Measurements from ENCODE around the gene GMCL2.

GMCL2 gene

GRCh38 chr5:178223196-178223773, 36.1 kb upstream of the GMCL2 start:
- no peak overlapping the region for H3K4me3 ChIP-seq (ENCODE audit: low read depth, low read length)
- no peak for DNase-seq (ENCODE audit: low read depth)

DNA sequence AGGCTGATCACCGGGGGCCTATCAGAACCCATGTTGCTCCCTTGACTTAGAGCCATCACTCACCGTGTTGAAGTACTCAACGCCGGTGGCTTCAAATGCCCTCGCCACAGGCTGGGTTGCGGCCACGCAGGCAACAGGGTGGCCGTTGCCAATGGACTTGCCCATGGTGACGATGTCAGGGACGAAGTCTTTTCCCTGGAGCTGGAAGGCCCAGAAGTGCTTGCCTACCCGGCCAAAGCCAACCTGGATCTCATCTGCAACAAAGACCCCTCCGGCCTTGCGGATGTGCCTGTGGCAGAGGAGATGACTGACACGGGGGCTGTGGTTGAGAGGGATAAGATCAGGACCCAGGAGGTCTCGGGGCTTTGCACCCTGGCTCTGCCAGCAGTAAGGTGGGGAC, 35.1 kb upstream of the GMCL2 start:
- no peak overlapping the region for H3K4me3 ChIP-seq (ENCODE audit: low read depth, low read length)
- DNase-seq (ENCODE audit: low read depth): no peak

DNA sequence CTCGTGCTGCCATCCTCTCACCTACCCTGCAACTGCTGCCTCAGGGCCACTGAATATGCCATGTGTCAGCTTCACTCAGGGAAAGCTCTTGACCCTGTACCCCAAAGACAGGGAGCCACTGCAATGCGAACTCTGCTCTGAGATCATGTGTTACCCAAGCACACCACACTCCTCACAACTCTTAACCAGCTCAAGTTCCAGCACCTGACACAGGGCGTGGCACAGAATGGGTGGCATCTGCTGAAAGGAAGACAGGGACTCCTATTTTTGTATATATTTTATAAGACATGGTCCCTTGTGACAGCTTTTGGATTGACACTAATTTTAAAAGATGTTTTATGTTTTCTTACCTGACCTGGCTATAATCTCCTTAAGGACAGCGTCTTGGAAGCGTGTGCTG, 34.7 kb upstream of the GMCL2 start:
- DNase-seq (ENCODE audit: low read depth): no peak
- no peak overlapping the region for H3K4me3 ChIP-seq (ENCODE audit: low read depth, low read length)

- DNase-seq (ENCODE audit: low read depth): no peak
- no peak overlapping the region for H3K4me3 ChIP-seq (ENCODE audit: low read depth, low read length)
Measured at GRCh38 chr5:178221282-178221681, 34.1 kb upstream of the GMCL2 start.

- no peak for DNase-seq (ENCODE audit: low read depth)
- H3K4me3 ChIP-seq (ENCODE audit: low read depth, low read length): no peak overlapping the region
Measured at GRCh38 chr5:178218827-178219226, 31.7 kb upstream of the GMCL2 start.

DNA sequence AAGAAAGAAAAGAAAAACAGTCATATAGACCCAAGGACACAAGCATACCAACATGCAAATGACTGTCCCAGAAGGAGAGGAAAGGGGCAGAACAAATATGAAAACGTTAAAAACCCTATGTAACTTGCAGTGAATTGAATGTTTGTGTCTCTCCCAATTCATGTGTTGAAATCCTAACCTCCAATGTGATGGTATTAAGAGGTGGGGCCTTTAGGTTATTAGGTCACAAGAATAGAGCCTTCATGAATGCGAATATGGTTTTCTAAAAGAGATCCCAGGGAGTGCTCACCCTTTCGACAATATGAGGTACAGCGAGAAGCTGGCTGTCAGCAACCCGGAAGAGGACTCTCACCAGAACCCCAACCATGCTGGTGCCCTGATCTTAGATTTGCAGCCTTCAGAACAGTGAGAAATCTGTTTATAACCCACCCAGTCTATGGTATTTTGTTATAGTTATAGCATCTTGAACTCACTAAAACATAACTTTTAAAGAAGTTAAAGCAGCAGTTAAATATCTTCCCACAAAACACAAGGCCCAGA, 31.1 kb upstream of the GMCL2 start:
- DNase-seq (ENCODE audit: low read depth): no peak
- no peak overlapping the region for H3K4me3 ChIP-seq (ENCODE audit: low read depth, low read length)

DNA sequence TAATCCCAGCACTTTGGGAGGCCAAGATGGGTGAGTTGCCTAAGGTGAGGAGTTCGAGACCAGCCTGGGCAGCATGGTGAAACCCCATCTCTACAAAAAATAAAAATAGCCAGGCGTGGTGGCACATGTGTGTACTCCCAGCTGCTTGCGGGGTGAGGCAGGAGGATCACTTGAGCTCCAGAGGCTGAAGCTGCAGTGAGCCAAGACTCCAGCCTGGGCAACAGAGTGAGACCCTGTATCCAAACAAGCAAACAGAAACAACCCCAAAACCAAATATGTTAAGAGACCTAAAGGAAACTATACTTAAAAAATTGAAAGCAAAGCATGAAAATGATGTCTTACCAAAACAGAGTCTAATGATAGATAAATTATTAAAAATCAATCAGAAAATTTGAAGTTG, 29.6 kb upstream of the GMCL2 start:
- no peak for DNase-seq (ENCODE audit: low read depth)
- no peak overlapping the region for H3K4me3 ChIP-seq (ENCODE audit: low read depth, low read length)

- no peak overlapping the region for H3K4me3 ChIP-seq (ENCODE audit: low read depth, low read length)
- no peak for DNase-seq (ENCODE audit: low read depth)
Measured at GRCh38 chr5:178216088-178216534, 28.9 kb upstream of the GMCL2 start.

GRCh38 chr5:178215280-178216002, 28.3 kb upstream of the GMCL2 start:
- H3K4me3 ChIP-seq (ENCODE audit: low read depth, low read length): no peak overlapping the region

GRCh38 chr5:178214160-178214803, 27.1 kb upstream of the GMCL2 start:
- no peak for DNase-seq (ENCODE audit: low read depth)
- H3K4me3 ChIP-seq (ENCODE audit: low read depth, low read length): no peak overlapping the region

More at GRCh38 chr5:178215280-178216002, 28.3 kb upstream of the GMCL2 start:
- no peak for DNase-seq (ENCODE audit: low read depth)

DNA sequence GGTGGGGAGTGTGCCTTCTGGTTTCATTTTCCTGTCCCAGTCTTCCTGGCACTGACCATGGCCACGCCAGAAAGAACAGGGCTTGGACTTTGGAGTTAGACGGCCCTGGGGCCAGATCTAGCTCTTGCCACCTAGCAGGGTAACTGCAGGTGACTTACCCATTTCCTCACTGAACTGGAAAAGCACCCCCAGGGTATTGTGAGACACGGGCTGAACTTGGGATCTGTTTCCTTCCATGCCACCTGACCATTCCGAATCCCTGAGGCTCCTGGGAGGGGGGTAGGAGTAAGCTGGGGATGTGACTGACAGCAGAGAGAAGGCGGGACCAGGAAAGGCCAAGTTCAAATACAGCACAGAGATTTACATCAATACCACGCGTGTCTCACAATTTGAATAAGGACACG, 26.6 kb upstream of the GMCL2 start:
- H3K4me3 ChIP-seq (ENCODE audit: low read depth, low read length): no peak overlapping the region
- DNase-seq (ENCODE audit: low read depth): no peak

DNA sequence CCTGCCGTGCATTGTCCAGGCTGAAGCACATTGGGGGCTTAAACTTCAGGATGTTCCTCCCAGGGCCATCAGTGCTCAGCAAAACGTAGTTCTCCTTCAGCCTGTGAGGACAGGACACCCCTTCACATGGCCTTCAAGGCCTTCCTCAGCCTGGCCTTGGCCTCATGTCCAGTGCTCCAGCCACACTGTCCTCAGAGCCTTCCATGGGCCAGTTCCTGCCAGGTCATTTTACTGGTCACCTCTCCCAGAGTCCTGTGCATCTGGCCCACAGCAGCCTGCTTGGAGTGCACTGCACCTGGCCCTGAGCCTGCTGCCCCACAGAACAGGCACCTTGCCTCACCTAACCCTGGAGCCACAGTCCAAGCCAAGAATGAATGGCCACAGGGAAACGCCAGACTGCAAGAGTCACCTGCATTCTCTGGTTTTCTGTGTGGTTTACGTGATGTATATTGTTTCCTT, 25.9 kb upstream of the GMCL2 start:
- DNase-seq (ENCODE audit: low read depth): no peak
- no peak overlapping the region for H3K4me3 ChIP-seq (ENCODE audit: low read depth, low read length)

DNA sequence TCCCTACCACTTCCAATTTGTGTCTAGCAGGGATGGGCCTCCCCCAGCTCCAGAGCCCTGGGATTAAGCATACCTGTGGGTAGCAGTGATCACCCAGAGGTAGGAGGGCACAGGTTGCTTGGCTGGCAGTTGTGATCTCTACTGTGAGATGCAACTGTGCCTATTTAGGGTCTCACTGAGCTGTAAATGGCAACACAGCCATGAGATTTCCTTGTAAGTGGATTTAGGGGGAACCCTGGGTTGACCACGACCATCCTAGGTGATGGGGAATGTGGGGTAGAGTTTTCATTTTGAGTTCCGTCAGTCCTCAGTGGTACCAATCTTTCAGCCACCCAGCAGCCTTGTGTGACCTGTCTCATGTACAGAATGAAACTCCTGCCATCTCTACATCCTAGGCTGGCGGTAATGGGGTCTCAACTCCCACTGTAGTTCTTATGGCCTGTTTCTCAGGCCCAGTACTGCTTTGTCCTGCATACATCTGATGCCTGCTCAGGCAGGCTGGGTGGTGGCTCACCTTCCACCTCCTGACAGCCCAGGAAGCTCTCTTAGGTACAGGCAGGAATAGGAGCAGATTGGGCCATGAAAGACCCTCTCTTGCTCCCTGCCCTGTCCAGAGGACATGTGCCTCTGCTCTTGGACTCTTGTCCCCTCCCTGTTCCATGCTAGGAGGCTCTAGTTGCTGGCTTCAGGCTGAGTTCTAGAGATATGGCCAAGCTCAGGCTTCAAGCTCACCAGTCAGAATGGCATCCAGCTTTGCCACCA, 25.3 kb upstream of the GMCL2 start:
- H3K4me3 ChIP-seq (ENCODE audit: low read depth, low read length): no peak overlapping the region
- DNase-seq (ENCODE audit: low read depth): no peak

DNA sequence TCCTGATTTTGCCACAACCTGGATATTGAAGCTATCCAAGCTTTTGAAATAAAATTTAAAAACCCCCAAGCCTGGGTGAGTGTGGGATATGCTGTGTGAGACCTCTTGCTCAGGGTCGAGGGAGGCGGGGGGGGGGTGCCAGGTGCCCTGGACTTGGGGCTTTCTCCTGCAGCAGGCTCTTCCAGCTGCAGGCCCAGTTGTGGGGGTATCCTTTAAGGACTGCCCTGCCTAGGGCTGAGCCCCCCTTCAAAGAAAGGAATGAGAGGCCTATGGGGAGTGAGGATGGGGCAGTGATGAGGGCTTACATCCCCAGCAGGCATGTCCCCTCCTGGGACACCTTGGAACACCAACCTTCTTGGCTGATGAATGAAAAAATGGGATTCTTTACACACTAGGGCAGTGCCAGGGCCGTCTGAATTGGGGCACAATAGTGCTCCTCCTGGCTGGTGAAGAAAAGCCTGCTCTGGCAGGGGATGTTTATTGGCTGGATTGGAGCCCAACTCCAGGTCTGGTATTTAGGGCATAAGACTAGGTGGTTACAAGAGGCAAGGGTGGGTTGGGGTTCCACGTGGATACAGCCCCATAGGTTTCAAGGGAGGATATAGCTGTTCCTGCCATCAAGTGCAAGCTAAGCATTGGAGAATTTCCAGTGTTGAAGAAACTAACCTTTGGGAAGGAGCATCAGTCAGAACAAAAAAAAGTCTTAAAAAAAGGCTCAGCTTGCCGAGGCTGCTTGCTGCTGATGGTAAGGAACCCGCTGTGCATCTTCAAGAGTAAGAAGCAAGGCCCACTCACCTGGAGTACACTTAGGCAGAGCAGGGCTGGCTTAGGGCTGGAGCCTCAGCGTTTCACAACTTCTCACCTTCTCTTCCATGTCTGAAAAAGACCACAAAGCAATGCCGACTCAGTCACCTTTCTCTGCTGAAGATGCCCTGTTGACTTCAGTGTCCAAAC, 24.2 kb upstream of the GMCL2 start:
- no peak for DNase-seq (ENCODE audit: low read depth)
- no peak overlapping the region for H3K4me3 ChIP-seq (ENCODE audit: low read depth, low read length)

GRCh38 chr5:178210686-178211085, 23.5 kb upstream of the GMCL2 start:
- H3K4me3 ChIP-seq (ENCODE audit: low read depth, low read length): no peak overlapping the region
- no peak for DNase-seq (ENCODE audit: low read depth)

DNA sequence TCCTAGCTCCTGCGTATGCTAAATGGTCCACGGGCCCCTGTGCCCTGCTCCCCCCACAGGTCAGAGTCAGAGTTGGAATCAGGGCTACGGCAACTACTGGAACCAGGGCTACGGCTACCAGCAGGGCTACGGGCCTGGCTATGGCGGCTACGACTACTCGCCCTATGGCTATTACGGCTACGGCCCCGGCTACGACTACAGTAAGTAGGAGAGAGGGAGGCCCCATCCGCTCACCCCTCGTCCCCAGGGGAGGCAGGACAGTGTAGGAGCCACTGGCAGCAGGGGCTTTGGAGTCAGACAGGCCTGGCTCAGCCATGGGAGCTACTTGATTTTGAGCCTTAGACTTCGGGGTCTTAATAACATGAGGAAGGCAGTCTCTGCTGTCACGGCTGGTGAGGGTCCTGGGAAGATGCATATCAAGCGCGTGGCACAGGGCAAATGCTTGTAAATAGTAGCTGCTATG, 22.9 kb upstream of the GMCL2 start:
- no peak overlapping the region for H3K4me3 ChIP-seq (ENCODE audit: low read depth, low read length)
- DNase-seq (ENCODE audit: low read depth): no peak

DNA sequence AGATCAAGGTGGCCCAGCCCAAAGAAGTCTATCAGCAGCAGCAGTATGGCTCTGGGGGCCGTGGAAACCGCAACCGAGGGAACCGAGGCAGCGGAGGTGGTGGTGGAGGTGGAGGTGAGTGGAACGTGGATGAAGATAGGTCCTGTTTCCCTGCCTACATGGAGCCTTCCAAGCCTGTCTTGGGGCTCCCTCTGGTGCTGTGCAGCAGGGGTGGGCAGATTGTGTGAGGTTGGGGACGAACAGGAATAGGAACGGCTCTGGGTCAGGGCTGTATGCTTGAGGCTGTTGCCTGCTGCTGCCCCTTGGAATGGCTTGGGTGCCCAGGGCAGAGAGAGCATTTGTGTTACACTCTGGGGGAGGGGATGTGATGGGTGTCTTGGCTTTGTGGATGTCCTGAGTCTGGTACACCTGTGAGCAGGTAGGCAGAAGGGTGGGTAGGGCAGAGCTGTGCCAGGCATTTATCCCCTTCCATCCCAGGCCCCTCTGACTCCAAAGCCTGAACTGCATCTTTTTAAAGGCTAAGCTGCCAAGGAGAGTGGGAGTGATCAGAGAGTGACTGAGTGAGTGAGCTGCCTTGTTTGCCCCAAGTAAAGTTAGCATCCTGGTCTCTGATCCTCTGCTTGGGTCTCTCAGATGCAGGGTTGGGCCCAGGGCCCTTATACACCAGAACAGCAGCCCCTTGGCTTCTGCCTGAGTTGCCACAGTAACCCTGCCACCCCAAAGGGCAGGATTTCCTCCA, 22.3 kb upstream of the GMCL2 start:
- DNase-seq (ENCODE audit: low read depth): no peak
- H3K4me3 ChIP-seq (ENCODE audit: low read depth, low read length): no peak overlapping the region
